Endometrium (tissue), 2 donors: Measurements from ENCODE around the gene ABCC9.

Experiments used
- FAIRE-seq: peaks from 2 replicates; lab custom pipeline; 2012; peaks lifted over from hg19 to GRCh38; lab: Jason Lieb, UNC
- donor health status: control.
- donor health status: control.

The ABCC9 gene

DNA sequence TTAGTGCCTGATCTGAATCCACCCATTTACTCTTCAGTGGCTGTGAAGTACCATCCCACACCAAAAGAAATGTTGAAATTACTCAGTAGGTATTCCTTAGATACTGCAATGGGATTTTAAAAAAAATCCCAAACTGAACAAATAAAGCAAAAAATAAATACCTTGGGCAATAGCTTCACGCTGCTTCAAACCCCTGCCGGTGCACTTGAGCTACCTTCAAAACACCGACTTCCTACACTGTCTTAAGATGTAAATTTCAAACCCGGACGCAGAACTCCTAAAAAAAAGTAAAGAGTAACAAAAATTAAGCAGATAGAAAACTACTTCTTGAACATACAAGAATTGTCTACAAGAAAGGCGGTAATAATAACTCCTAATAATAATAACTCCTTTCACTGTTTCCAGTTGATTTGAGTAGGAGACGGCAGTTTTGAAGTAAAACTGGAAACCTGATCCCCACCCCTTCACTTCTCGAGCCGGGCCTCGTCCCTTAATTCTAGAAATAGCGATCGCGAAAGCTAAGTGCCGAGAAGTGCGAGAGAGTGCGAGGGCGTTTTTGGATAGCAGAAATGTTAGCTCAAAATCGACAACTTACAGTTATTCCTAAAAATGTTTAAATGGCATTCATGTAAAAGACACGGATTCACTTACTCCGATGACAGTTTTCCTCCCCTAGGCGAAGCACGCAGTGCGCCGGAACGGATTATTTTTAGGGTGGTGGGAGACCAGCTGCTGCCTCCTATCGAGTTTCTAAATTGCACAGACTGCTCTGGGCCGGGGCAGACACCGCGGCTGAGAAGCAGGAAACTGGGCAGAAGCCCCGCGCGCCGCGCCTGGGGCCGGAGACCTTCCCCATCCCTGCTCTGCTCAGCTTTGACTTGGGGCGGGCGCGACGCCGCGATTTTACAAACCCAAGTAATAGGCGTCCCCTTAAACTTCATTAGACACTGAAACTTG, at the start of gene ABCC9:
Gene ABCC9 (minus strand): TSS at position 878 of the 957 bp plus-strand sequence. CDS start 4,752 bp downstream, outside the sequence.
- no peak for FAIRE-seq

DNA sequence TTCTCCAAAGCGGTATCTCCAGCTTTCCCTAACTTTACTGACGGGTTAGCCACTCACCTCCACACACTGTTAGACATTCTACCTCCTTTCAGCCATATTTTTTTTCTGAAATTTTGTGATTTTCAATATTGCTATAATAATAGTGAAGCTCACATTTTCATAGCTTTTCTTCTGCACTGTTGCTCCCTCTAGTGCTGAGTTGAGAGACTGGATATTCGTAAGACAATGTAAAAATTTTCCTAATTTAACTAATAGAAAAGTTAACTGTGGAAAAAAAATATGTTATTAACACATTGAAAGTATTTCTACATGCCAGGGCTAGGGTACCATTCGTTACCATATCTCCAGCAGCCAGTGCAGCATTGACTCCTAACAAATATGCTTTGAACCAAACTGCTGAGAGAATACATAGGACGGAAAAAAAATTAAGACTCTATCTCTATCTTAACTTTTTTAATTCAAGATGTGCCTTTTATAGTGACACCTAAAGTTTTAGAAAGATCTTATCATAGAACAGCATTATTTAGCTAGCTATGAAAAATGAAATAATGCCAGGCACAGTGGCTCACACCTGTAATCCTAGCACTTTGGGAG, 48.7 kb upstream of the ABCC9 start:
- peak; percentile 70 for FAIRE-seq

DNA sequence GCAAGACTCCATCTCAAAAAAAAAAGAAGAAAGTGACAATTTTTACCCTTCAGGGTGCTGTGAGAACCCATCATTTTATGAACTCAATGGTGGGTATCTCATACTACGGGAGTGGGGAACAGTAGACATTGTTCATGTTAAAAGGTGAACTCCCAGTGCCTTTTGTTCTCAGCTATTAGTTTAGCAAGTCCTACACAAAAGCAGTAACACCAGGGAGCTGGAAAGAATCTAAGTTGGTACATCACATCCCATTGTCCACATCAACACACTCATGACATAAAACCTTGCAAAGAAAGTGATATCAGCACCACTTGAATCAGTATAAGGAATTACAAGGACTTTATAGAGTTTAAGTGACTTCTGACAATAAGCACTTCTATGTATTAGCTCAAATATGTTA, 47.4 kb upstream of the ABCC9 start:
- no peak for FAIRE-seq

DNA sequence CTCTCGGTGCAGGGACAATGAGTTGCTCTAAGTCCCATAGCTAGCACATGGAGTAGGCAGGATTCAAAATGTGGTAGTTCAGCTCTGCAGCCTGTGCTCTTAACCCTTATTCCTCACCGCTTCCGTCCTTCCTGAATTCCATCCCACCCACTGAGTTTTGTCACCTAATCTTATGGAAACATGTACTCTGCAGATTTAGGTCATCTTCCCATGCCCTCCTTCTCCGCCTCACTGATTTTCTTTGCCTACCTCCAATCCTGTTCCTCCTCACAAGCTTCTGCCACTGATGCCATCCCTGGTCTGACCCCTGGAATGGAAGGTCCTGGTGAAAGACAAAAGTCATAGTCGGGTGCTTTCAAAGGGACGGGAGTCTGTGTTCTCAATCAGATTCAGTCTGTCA, 46.5 kb upstream of the ABCC9 start:
- no peak for FAIRE-seq

DNA sequence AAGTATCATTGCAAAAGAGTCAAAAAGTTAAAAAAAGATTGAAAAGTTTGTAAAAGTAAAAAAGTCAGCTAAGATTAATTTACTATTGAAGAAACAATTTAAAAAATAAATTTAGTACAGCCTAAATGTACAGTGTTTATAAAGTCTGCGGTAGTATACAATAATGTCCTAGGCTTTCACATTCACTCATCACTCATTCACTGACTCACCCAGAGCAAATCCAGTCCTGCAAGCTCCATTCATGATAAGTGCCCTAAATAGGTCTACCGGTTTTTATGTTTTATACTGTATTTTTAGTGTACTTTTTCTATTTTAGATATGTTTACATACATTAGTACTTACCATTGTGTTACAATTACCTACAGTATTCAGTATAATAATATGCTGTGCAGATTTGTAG, 43.9 kb upstream of the ABCC9 start:
- no peak for FAIRE-seq

DNA sequence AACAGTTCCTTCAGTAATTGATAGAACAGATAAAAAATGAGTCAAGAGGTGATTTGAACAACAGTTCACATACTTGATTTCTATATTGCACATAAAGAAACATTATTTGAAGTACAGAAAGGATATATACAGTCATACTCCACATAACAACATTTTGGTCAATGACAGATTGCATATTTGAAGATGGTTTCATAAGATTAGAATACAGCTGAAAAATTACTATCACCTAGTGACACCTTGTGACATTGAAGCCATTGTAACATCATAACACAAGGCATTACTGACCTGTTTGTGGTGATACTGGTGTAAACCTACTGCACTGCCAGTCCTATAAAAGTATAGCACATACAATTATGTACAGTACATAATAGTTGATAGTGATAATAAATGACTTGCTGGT, 43.1 kb upstream of the ABCC9 start:
- no peak for FAIRE-seq

DNA sequence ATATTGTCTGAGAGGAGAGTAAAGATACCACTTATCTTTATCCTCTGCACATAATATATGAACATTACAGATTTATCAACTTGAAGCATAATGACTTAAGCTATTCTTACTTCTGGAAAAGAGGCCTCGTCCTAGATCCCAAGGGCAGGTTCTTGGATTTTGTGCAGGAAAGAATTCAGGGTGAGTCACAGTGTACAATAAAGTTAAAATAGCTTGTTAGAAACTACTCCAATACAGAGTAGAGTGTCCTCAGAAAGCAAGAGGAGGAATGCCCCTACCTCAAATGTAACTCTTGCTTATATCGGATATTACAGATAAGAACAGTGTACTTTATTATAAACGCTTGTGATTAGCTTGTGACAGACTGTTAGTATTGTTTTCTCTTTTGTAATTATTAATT, 41.9 kb upstream of the ABCC9 start:
- no peak for FAIRE-seq

DNA sequence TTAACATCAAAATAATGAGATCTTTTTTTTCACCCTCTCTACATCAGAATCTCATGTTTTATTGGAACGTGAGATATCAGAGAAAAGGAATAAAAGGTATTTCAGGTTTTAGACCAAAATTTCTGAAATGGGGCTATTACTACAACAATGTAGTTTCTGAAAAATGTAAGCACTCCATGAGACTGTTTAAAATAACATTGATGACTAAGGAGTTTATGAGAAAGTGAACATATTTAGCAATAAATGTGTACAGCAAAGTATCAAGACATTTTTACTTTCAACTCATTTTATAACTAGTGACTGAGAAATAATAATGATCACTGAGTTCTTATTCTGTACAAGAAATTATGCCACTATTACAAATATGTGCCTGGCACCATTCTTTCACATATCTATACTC, 39.3 kb upstream of the ABCC9 start:
- FAIRE-seq: no peak

DNA sequence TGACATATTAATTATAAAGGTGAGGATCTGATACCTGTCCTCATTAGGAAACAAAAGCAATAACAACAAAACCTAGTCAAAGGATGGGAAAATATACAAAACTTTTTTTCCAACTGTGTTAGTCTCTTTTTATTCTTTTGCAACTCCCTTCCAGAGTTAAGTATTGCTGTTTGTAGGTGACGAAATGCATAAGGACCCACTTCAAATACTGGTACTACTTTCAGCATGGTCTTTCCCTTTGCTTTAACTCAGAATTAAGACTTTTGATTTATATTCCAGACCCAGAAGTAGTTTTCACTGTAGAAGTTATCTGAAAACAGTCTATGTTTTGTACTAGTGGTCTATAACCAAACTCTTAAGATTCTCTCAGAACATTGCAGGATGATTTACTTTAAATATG, 34.1 kb upstream of the ABCC9 start:
- FAIRE-seq: no peak

DNA sequence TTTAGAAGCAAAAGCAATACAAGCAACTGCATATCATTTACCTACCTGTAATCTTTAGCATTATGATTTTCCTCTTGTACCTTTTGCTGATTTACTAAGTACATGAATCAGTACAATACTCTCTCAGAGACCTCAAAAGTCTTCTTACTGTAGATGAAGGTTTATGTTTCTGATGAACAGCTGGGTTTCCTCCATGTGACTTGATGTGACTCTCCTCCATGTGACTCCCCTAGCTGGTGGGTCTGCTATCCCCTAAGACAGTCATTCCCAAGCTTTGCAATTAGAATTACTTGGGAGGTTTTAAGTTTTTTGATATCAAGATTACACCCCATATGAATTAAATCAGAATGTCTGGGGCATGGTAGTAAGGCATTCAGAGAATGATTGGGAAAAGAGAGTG, 32.0 kb upstream of the ABCC9 start:
- no peak for FAIRE-seq

DNA sequence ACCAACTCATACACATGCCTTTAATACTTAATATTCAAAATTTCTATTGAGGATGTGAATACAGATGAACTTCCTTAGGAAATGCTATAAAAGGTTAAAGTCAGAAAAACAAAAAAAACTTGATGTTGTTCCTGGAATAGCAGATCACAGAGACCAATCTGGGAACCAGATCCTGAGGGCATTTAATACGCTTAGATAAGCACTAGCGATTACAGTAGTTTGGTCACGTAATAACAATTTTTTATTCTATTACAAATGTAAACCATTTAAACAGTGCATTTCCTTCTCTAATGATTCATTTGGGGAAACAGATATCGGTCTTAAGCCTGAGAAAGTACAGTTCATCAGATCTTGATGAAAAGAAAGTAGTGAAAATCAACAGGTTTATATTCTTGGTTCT, 30.8 kb upstream of the ABCC9 start:
- FAIRE-seq: no peak

DNA sequence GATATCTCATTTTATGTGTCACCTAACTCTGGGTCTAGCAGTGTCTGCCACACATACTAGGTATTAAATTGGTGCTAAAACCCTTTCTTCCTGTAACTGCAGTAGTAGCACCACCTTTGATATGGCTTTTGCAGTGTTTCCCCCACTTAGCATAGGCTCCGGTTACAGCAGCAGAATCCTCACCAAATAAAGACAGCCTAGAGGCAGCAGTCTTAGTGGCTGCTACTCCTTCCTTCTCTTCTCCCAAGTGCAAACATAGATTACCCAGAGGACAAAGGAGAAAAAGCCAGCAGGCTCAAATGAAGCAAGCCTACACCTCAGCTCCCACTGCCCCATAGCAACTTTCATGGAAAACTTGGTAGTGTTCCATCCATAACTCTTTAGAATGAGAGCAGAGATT, 30.1 kb upstream of the ABCC9 start:
- no peak for FAIRE-seq

DNA sequence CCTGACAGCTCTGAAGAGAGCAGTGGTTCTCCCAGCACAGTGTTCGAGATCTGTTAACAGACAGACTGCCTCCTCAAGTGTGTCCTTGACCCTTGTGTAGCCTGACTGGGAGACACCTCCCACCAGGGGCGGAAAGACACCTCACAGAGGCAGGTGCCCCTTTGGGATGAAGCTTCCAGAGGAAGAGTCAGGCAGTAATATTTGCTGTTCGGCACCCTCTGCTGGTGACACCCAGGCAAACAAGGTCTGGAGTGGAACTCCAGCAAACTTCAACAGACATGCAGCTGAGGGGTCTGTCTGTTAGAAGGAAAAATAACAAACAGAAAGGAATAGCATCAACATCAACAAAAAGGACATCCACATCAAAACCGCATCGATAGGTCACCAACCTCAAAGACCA, 21.6 kb upstream of the ABCC9 start:
- no peak for FAIRE-seq

DNA sequence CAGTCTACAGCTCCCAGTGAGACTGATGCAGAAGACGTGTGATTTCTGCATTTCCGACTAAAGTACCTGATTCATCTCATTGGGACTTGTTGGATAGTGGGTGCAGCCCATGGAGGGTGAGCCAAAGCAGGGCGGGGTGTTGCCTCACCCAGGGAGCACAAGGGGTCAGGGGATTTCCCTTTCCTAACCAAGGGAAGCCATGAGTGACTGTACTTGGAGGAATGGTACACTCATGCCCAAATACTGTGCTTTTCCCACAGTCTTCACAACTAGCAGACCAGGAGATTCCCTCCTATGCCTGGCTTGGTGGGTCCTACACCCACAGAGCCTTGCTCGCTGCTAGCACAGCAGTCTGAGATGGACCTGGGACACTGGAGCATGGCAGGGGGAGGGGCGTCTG, 21.0 kb upstream of the ABCC9 start:
- no peak for FAIRE-seq

DNA sequence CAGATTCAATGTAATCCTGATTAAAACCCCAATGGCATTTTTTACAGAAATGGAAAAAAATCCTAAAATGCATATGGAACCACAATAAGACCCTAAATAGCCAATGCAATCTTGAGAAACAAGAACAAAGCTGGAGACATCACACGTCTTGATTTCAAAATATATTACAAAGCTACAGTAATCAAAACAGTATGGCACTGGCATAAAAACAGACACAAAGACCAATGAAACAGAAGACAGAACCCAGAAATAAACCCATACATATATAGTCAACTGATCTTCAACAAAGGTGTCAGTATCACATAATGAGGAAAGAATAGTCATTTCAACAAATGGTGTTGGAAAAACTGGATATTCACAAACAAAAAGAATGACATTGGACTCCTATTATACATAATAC, 9.4 kb upstream of the ABCC9 start:
- no peak for FAIRE-seq

DNA sequence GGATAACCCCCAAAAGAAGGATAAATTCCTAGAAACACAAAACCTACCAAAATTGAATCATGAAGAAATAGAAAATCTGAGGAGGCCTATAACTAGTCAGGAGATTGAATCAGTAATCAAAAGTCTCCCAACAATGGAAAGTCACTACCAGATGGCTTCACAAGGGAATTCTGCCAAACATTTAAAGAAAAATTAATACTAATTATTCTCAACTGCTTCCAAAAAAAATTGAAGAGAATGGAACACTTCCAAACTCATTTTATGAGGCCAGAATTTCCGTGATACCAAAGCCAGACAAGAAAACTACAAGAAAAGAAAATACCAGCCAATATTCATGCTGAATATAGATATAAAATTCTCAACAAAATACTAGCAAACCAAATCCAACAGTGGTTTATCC, 7.8 kb upstream of the ABCC9 start:
- FAIRE-seq: no peak

DNA sequence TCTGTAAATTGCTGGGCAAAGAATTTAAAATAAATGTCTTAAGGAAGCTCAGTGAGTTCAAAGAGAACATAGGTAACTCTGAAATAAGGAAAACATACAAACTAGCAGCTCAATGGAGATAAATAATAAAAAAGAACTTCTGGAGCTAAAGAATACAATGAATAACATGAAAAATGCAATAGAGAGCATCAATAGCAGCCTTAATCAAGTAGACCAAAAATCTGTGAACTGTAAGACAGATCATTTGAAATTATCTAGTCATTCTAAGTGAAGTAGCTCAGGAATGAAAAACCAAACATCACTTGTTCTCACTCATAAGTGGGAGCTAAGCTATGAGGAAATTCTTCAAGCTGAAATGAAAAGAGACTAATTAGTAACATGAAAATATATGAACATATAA, 5.8 kb upstream of the ABCC9 start:
- no peak for FAIRE-seq

DNA sequence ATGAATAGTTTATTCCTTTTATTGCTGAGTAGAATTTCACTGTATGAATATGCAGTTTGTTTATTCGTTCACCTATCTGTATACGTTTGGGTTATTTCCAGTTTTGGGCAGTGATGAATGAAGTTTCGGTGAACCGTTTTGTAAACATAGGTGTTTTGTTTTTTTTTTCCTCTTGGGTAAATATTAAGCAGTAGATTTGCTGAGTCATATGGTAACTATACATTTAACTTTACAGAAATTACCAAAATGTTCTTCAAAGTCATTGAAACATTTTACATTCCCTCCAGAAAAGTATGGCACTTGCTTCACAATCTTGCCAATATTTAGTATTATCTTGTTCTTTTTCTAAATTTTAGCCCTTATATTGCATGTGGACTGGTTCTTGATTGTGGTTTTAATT, 3.8 kb upstream of the ABCC9 start:
- no peak for FAIRE-seq

DNA sequence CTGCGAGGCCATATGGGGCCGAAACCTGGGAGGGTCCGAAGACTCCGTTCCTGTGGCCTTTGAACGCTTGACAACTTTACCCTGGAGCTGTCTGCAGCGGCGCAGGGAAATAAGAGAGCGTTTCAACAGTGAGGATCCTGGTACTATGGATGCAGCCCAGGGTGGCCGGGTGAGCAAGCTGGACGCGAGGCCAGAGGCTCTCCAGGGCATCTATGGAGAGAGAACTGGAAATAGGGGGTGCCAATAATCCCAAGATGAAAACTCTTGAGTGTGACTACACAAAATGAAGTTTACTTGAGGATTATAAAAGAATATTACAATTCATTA, 1.1 kb upstream of the ABCC9 start:
- no peak for FAIRE-seq

DNA sequence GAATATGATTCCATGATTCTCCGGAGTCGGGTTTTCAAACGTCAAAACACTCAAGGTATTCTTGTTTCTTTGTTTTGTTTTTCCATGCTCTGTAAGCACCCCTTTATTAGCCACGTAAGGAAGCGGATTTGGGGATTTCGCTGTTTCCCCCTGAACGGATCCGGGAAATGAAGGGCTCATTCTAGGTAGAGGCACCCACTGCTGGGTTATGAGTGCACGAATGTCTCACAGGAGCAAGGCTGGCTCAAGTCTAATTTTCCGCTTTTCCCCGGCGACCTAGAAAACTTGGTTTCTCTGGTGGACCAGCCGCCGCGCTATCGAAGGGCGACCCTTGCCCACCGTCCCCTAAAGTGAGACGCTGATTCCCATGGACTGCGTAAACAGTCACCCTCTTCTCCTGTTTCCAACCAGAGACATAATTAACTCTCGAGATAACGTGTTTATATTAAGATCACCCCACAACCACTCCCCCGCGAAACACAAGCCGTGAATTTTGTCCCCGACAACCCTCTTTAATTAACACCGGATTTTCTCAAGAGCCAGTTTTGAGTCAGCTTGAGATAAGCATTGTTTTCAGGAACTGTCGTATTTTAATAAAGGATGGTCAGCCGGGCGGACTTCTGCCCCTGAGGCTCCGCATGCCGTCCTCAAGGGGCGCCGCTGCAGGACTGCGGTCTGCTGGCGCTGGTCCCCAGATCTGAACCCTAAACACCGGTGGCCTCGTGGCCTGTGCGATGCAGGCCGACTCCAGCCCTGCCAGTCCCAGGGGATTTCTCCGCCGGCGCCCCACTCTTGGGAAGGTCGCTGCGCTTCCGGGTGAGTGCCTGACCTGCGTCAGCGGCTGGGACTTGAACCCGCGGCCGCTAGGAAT, 515 bp upstream of the ABCC9 start:
- no peak for FAIRE-seq

DNA sequence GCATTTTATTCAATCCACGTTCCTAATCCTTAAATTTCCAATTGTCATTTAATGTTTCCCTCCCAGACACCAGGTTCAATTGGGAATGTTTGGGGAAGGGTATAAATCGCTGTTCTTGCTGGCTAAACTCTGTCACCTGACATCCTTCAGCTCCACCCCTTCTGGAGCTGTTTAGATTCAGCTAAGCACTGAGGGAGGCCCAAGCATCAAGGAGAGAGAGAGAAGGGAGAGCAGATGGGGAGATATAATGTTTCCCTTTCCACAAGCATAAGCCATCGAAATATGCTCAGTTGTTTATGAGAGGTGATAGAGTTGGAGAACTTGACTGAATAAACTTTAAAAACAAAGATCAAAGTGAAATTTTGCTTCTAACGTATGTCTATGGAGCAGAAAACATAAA, 1.8 kb downstream of the ABCC9 start:
- FAIRE-seq: no peak

DNA sequence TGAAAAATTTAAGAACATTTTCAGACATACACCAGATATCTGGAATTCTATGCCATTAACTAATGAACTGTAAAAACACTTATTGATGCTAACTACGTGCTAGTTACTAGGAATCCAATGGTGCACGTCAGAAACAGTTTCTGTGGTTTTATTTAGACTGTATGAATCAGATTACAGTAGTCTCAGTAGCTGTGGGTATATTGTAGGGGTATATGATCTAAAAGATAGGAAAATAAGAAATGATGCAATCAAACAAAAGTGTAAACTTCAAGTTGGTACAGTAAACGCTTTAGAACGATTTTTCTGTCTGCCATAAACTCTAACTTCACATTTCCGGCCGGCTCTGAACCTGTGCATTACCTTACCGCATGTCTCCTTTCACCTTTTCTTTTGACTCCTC, 2.3 kb downstream of the ABCC9 start:
- no peak for FAIRE-seq

DNA sequence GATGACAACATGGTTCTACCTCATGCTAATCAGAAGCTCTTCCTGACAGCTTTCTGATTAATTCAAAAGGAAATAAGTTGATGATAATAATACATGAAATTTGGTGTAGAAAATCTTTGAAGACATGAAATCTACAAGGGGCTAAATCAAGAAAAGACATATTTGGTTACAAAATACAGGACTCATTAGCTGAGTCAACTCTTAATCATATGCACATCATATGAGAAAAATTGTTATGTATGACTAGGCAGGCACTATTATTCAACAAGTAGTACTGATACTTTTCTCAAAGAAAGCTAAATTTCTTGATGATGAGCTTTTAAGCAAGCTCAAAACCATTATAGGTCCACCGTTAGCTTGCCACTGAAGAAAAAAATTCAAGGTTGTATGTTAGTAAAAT, 7.1 kb downstream of the ABCC9 start:
- FAIRE-seq: no peak
